Panc1 (cell line): Measurements from ENCODE around the gene ETAA1.

Experiments used
- CTCF ChIP-seq: fragments of 450-650 bp; IDR thresholded peaks from 2 replicates; pipeline ENCODE4 v1.5.1; 2017; ENCODE audit warnings: mild to moderate bottlenecking
- POLR2AphosphoS5 ChIP-seq: IDR thresholded peaks from 2 replicates; pipeline ENCODE4 v1.6.1; 2012; ENCODE audit warnings: mild to moderate bottlenecking, low read depth, low read length, moderate library complexity
- SIN3A ChIP-seq: IDR thresholded peaks from 2 replicates; pipeline ENCODE4 v1.6.1; 2012; ENCODE audit warnings: low read depth, mild to moderate bottlenecking, low read length, moderate library complexity, borderline replicate concordance; ENCODE audit not compliant: insufficient read depth
- TF ChIP-seq, protein P1 (sequence below), 2 experiments: IDR thresholded peaks; 2 replicates each; pipeline ENCODE4 v1.6.1; 2011 to 2012; ENCODE audit warnings: low read depth in 2 of 2, control low read depth in 1 of 2, low read length in 1 of 2, mild to moderate bottlenecking in 1 of 2, moderate library complexity in 1 of 2; ENCODE audit not compliant: insufficient read depth in 1 of 2

DNA sequence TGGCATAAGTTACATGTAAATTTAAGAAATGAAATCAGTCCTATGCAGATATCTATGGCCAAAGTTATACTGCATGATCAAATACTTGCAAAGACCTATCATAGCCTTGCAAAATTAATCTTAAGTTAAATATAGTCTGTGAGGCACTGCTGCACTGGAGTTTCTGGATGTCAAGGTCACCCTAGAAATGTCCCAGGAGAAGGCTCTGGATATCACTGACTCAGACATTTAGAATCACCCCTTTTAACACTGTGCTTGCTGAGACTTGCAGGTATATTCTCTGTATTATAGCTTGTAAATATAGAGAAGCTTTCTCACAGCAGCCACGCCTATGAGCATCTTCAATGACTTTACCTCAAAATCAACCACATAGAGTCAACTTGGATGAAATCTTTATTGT, 51.5 kb downstream of the ETAA1 start:
- TF ChIP-seq CTCF (no peak), SIN3A (no peak), POLR2AphosphoS5 (no peak)
- TF ChIP-seq, protein P1, sequence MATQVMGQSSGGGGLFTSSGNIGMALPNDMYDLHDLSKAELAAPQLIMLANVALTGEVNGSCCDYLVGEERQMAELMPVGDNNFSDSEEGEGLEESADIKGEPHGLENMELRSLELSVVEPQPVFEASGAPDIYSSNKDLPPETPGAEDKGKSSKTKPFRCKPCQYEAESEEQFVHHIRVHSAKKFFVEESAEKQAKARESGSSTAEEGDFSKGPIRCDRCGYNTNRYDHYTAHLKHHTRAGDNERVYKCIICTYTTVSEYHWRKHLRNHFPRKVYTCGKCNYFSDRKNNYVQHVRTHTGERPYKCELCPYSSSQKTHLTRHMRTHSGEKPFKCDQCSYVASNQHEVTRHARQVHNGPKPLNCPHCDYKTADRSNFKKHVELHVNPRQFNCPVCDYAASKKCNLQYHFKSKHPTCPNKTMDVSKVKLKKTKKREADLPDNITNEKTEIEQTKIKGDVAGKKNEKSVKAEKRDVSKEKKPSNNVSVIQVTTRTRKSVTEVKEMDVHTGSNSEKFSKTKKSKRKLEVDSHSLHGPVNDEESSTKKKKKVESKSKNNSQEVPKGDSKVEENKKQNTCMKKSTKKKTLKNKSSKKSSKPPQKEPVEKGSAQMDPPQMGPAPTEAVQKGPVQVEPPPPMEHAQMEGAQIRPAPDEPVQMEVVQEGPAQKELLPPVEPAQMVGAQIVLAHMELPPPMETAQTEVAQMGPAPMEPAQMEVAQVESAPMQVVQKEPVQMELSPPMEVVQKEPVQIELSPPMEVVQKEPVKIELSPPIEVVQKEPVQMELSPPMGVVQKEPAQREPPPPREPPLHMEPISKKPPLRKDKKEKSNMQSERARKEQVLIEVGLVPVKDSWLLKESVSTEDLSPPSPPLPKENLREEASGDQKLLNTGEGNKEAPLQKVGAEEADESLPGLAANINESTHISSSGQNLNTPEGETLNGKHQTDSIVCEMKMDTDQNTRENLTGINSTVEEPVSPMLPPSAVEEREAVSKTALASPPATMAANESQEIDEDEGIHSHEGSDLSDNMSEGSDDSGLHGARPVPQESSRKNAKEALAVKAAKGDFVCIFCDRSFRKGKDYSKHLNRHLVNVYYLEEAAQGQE (IDR thresholded peaks at IDR 0.05; ENCODE audit: insufficient read depth in 1 of 2, low read depth in 2 of 2, low read length in 1 of 2), result no peak
